Upper lobe of left lung (tissue), 4 donors: ENCODE results near the gene EPS15.

Experiments
- EP300 ChIP-seq, 4 donors: sonication (generic); formaldehyde crosslinking; IDR thresholded peaks; one replicate each; pipeline ENCODE4 v1.5.1; 2017; ENCODE audit warnings: antibody characterized with exemption in 4 of 4, control low read depth in 2 of 4
- POLR2AphosphoS5 ChIP-seq, 2 donors: sonication (generic); formaldehyde crosslinking; IDR thresholded peaks; one replicate each; pipeline ENCODE4 v1.5.1; 2017; ENCODE audit warnings: antibody characterized with exemption in 2 of 2
- TF ChIP-seq, protein P1 (sequence below), 6 experiments: fragments of 450-650 bp in 4 of 6; fragments of 200-600 bp in 2 of 6; sonication (generic) in 2 of 6; IDR thresholded peaks; one replicate each; pipeline ENCODE4 v1.5.1; 2016 to 2019; ENCODE audit warnings: antibody characterized with exemption in 6 of 6

DNA sequence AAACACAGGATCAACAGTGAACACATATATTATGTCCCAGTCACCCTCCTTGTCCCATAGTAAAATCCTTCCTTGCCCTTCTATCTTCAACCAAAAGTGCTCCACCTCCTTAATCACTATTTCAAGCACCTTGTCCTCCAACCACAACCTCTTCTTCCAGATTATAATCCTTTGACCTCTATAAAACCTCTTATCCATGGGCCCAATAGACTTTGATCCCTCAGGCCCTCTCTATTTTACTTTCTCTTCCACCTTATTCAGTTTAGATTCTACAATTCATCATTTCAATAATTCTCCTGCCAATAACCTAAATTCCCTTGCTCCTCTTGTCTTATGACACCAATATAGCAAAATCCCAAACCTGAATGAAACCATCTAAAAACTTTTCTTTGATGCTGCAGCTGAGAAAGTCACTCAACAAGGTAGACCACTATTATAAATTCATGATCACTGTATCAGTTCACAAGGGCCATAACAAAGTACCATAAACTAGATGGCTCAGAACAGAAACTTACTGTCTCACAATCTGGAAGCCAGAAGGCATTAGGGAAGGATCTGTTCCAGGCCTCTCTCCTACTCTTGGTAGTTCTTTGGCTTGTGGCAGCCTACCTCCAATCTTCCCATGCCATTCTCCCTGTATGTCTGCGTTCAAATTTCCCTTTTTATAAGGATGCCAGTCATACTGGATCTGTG is 24.8 kb downstream of the EPS15 start:
- no peak for TF ChIP-seq POLR2AphosphoS5 (IDR thresholded peaks at IDR 0.05)
- TF ChIP-seq, protein P1, sequence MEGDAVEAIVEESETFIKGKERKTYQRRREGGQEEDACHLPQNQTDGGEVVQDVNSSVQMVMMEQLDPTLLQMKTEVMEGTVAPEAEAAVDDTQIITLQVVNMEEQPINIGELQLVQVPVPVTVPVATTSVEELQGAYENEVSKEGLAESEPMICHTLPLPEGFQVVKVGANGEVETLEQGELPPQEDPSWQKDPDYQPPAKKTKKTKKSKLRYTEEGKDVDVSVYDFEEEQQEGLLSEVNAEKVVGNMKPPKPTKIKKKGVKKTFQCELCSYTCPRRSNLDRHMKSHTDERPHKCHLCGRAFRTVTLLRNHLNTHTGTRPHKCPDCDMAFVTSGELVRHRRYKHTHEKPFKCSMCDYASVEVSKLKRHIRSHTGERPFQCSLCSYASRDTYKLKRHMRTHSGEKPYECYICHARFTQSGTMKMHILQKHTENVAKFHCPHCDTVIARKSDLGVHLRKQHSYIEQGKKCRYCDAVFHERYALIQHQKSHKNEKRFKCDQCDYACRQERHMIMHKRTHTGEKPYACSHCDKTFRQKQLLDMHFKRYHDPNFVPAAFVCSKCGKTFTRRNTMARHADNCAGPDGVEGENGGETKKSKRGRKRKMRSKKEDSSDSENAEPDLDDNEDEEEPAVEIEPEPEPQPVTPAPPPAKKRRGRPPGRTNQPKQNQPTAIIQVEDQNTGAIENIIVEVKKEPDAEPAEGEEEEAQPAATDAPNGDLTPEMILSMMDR (IDR thresholded peaks at IDR 0.05) = no peak
- no peak for TF ChIP-seq EP300 (IDR thresholded peaks at IDR 0.05)
